A549 treated with GW870086 at 1 μM for 4 hours (cell line): ENCODE results near the gene GNL1. TPM values are rescaled to one million over a fixed set of nuclear protein-coding genes. Genes with fewer than 3 reads are reported as not detected.

Experiments used
- total RNA-seq: library from RNA; stranded (reverse); fragments of 200-300 nt; extraction: Qiagen RNA extraction; gene quantifications from 5 replicates; pipeline ENCODE4 v1.2.3, GENCODE V29; 2022; ENCODE audit warnings: low read depth

Gene GNL1
- 26.4 to 35.9 TPM (median 35.3 TPM) in 5 replicates for total RNA-seq

DNA sequence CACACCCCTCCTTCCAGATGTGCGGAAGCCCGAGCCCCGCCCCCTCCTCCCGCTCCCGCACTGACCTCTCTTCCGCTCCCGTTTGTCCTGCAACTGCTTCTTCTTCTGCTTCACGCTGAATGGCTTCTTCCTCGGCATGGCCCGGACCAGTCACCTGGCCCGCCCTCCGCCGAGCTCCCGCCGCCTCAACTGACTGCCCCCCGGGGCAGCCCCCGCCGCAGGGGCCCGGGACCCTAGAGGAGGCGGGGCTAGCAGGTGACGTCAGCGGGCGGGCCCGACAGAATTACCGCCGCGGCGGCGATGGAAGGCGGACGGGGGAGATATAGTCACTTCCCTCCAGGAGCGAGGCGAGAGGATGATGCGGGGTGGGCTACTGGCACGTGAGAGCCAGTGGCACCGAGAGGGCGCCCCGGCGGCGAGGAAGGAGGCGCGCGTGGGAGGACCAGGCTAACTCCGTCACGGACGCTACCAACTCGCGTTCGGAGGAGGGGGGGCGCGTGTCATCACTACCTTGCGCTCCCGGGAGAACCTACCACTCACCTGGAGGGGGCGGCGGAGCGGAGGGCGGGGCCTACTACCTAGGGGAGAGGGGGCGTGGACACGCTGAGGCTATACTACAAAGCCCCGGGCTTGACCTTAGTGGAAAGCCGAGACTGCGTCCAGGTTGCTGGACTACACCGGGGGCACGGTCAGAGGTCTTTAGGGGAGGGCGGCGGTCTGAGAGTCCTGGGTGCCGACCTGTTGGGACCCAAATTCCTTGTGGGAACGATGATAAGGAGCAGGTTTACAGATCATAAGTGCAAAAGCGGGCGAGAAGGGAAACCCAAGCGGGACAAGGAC is at the start of gene GNL1:
TSS of gene GNL1 (minus strand) at position 424 of the 840 bp plus-strand sequence. CDS start at position 138, 286 bp downstream.

DNA sequence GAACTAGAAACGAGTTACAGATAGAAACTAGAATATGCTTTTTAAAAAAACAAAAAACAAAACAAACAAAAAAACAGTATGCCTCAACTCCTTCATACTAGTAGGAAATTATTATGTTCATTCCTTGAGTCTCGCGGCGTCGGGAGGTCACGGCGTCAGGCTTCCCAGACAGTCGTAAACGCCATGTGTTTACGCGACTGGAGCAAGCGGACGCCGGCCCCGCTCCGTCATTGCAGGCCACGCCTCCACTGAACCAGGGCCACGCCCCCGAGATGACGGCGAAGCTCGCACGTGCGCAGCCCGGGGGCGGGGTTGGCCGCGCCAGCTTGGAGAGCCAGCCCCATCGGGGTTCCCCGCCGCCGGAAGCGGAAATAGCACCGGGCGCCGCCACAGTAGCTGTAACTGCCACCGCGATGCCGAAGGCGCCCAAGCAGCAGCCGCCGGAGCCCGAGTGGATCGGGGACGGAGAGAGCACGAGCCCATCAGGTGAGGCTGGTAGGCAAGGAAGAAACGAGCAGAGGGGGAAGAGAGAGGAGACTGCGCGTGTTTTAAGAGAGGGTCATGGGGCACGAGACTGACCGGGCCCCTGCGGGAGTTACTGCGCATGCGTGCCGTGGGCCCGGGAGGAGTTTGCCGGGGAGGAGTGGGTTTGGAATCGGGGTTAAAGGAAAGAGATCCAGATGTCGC is 14.9 kb upstream of the GNL1 start, which contains the start of gene ABCF1:
TSS of gene ABCF1 (plus strand) at position 368 of the 687 bp plus-strand sequence. CDS start at position 414, 46 bp downstream.

GRCh38 chr6:30556906-30557682 is 805 bp upstream of the GNL1 start, which contains the start of gene PRR3:
Gene PRR3, plus strand, starts transcription at chr6:30557295. Its CDS starts 50 bp downstream, at chr6:30557345.

Other genes with a start within 250 kb of the GNL1 start
- gene TRIM39, start 229.6 kb downstream of the GNL1 start, total RNA-seq = 6.6 to 8.1 TPM (median 7.5 TPM) in 5 replicates
- 60.1 to 74.0 TPM (median 65.1 TPM) in 5 replicates for gene RPP21, start 211.3 kb downstream of the GNL1 start, total RNA-seq
- 60.5 to 67.0 TPM (median 61.0 TPM) in 5 replicates for gene HLA-E, start 67.0 kb downstream of the GNL1 start, total RNA-seq
- 15.3 to 16.8 TPM (median 16.2 TPM) in 5 replicates for gene PRR3, start 806 bp upstream of the GNL1 start, total RNA-seq
- gene ABCF1, start 15.0 kb upstream of the GNL1 start, total RNA-seq = 46.8 to 53.5 TPM (median 48.8 TPM) in 5 replicates
- gene PPP1R10, start 60.8 kb upstream of the GNL1 start, total RNA-seq = 28.2 to 45.7 TPM (median 30.2 TPM) in 5 replicates
- gene MRPS18B, start 61.4 kb upstream of the GNL1 start, total RNA-seq = 68.5 to 99.0 TPM (median 70.9 TPM) in 5 replicates
- 4.4 to 6.1 TPM (median 5.5 TPM) in 5 replicates for gene ATAT1, start 70.4 kb upstream of the GNL1 start, total RNA-seq
- gene C6orf136, start 90.6 kb upstream of the GNL1 start, total RNA-seq = 9.9 to 15.6 TPM (median 13.1 TPM) in 5 replicates
- gene DHX16, start 116.5 kb upstream of the GNL1 start, total RNA-seq = 25.2 to 28.6 TPM (median 27.3 TPM) in 5 replicates
- 41.1 to 45.8 TPM (median 42.7 TPM) in 5 replicates for gene PPP1R18, start 130.2 kb upstream of the GNL1 start, total RNA-seq
- 20.5 to 30.6 TPM (median 26.1 TPM) in 5 replicates for gene NRM, start 134.5 kb upstream of the GNL1 start, total RNA-seq
- 14.8 to 21.4 TPM (median 16.4 TPM) in 5 replicates for gene MDC1, start 160.8 kb upstream of the GNL1 start, total RNA-seq
- 773 to 946 TPM (median 885 TPM) in 5 replicates for gene TUBB, start 163.9 kb upstream of the GNL1 start, total RNA-seq
- 79.1 to 93.4 TPM (median 90.3 TPM) in 5 replicates for gene FLOT1, start 186.2 kb upstream of the GNL1 start, total RNA-seq
- 66.7 to 100 TPM (median 95.1 TPM) in 5 replicates for gene IER3, start 188.1 kb upstream of the GNL1 start, total RNA-seq